ENCODE results near the gene LRRC58. TPM values are rescaled to one million over a fixed set of nuclear protein-coding genes. Genes with fewer than 3 reads are reported as not detected.
"Not testable (repeated sequence)": the region's sequence is repeated elsewhere in the genome, so short reads cannot be mapped to it uniquely, and the experiment has no call there.

Gene LRRC58
- 10 to 100 TPM; 29.1 to 55.1 TPM for total RNA-seq
- polyA plus RNA-seq (ENCODE audit: insufficient read length in 2 of 2) = 10 to 100 TPM; 16.6 to 25.1 TPM
- long read RNA-seq, donor 1, full-length matches to known transcripts = 8 of 8 reads
- long read RNA-seq, donor 1, partial matches to known transcripts = 0 of 8 reads
- long read RNA-seq, donor 1, other reads (novel, unspliced or antisense) = 0 of 8 reads
- long read RNA-seq, donor 2, full-length matches to known transcripts = 2 of 2 reads
- long read RNA-seq, donor 2, partial matches to known transcripts = 0 of 2 reads
- long read RNA-seq, donor 2, other reads (novel, unspliced or antisense) = 0 of 2 reads
- long read RNA-seq, donor 3, full-length matches to known transcripts = 5 of 5 reads
- long read RNA-seq, donor 3, partial matches to known transcripts = 0 of 5 reads
- long read RNA-seq, donor 3, other reads (novel, unspliced or antisense) = 0 of 5 reads
- long read RNA-seq, donor 4, full-length matches to known transcripts = 5 of 33 reads
- long read RNA-seq, donor 4, partial matches to known transcripts = 28 of 33 reads
- long read RNA-seq, donor 4, other reads (novel, unspliced or antisense) = 0 of 33 reads

DNA sequence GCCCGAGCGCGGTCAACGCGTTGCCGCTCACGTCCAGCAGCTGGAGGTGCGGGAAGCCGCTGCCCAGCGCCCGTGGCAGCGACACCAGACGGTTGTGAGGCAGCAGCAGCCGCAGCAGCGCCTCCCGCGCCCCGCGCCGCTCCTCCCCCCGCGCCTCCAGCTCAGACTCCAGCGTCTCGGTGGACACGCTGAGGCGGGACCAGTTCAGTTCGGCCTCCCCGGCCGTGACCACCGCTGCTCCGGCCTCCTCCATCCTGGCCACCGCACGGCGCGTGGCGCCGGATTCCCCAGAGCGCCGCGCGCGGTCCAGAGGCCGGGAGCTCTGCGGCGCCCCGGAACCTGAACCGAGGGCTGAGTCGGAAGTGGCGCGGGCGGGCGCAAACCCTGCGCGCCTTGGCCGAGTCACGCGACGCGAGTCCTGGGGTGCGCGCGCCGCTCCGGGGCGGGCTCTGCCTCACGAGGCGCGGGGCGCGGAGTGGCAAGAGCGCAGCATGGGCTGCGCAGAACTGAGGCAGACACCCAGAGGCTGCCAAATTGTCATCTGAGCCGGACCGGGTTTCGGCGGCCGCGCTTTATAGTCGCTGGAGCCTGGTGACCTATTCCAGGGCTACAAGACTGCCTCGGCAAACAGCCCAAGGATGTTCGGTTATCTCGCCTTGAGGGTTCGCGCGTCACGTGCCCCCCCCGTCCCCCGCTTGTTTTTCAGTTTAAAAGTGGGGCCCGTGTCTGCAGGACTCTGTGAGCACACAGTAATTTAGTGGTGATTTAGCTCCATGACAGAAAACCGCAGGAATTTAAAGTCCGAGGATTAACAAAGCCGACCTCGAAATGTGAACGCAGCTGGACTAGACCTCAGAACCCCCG lies at the start of gene LRRC58:
TSS of gene LRRC58 (minus strand) at position 364 of the 864 bp plus-strand sequence. CDS start at position 253, 111 bp downstream.
- H3K27me3 ChIP-seq (ENCODE audit: control insufficient read depth, insufficient read depth, low read length) = no peaks in the 10 kb centered on the region
- peak within 1 kb of the TSS; percentile 97 for H3K27ac ChIP-seq (ENCODE audit: low read depth, low read length)
- H3K4me3 ChIP-seq (ENCODE audit: low read depth, low read length) = peak within 1 kb of the TSS; percentile 88
- WGBS (ENCODE audit: insufficient coverage) = 0% methylated on average over 95 of the region's 95 CpGs
- H3K9me3 ChIP-seq (ENCODE audit: control insufficient read depth, insufficient read depth, low read length) = no peaks in the 10 kb centered on the region
- DNase-seq (ENCODE audit: low read depth in 4 of 6, low spot score in 6 of 6) = peak; percentile 86 to 98 (median 90)
- H3K36me3 ChIP-seq (ENCODE audit: control insufficient read depth, insufficient read depth, low read length) = no peaks in the 10 kb centered on the region
- peaks cover 7% of the 10 kb centered on the region for H3K4me1 ChIP-seq (ENCODE audit: control insufficient read depth, insufficient read depth, low read length)

DNA sequence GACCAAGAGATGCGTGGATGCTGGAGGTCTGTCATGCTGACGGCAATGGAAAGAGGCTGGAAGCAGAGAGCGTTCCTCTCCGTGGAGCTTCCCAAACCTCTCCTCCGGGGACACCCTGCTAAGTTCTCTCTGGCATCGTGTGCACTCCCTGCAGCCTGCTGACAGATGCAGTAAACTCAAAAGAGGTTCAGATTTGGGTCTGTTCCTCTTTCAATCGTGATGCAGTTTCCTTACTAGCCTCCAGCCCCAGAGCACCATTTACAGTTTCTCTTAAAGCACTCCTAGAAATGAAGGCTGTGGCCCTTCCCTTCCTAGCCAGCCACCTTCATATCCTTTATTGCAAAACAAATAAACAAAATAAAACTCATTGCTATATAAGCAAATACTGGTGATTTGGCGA lies 47.3 kb upstream of the LRRC58 start:
- DNase-seq (ENCODE audit: low read depth in 4 of 6, low spot score in 6 of 6) = no peak
- H3K4me1 ChIP-seq (ENCODE audit: control insufficient read depth, insufficient read depth, low read length) = no peaks in the 10 kb centered on the region
- no peaks in the 10 kb centered on the region for H3K9me3 ChIP-seq (ENCODE audit: control insufficient read depth, insufficient read depth, low read length)
- peaks cover 24% of the 10 kb centered on the region for H3K36me3 ChIP-seq (ENCODE audit: control insufficient read depth, insufficient read depth, low read length)
- no peak overlapping the region for H3K4me3 ChIP-seq (ENCODE audit: low read depth, low read length)
- peak overlapping the region; percentile 27 for H3K27ac ChIP-seq (ENCODE audit: low read depth, low read length)
- H3K27me3 ChIP-seq (ENCODE audit: control insufficient read depth, insufficient read depth, low read length) = no peaks in the 10 kb centered on the region
- 85% methylated on average over 8 of the region's 8 CpGs for WGBS (ENCODE audit: insufficient coverage)

GRCh38 chr3:120394347-120394746 lies 45.2 kb upstream of the LRRC58 start:
- WGBS (ENCODE audit: insufficient coverage) = no CpG with 5 or more reads among the region's 2 CpGs
- peaks cover 10% of the 10 kb centered on the region for H3K36me3 ChIP-seq (ENCODE audit: control insufficient read depth, insufficient read depth, low read length)
- no peak for DNase-seq (ENCODE audit: low read depth in 4 of 6, low spot score in 6 of 6)

DNA sequence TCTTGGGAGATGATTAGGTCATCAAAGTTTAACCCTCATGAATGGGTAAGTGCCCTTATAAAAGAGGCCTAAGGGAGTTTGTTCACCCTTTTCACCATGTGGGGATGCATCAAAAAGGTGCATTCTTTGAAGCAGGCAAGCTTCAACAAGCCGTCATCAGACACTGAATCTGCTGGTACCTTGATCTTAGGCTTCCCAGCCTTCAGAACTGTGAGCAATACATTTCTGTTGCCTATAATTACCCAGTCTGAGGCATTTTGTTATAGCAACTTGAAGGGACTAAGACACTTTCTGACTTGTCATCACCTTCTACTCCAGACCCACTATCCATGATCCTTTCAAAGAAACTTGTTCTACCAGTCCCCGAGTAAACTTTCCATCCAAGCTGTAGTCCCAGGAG lies 44.6 kb upstream of the LRRC58 start:
- H3K4me1 ChIP-seq (ENCODE audit: control insufficient read depth, insufficient read depth, low read length) = no peaks in the 10 kb centered on the region
- 100% methylated on average over 1 of the region's 2 CpGs for WGBS (ENCODE audit: insufficient coverage)
- no peak for DNase-seq (ENCODE audit: low read depth in 4 of 6, low spot score in 6 of 6)
- no peaks in the 10 kb centered on the region for H3K9me3 ChIP-seq (ENCODE audit: control insufficient read depth, insufficient read depth, low read length)
- H3K27me3 ChIP-seq (ENCODE audit: control insufficient read depth, insufficient read depth, low read length) = no peaks in the 10 kb centered on the region
- H3K27ac ChIP-seq (ENCODE audit: low read depth, low read length) = no peak overlapping the region
- peaks cover 10% of the 10 kb centered on the region for H3K36me3 ChIP-seq (ENCODE audit: control insufficient read depth, insufficient read depth, low read length)
- no peak overlapping the region for H3K4me3 ChIP-seq (ENCODE audit: low read depth, low read length)

More at GRCh38 chr3:120394347-120394746, 45.2 kb upstream of the LRRC58 start:
- no peaks in the 10 kb centered on the region for H3K4me1 ChIP-seq (ENCODE audit: control insufficient read depth, insufficient read depth, low read length)
- H3K27ac ChIP-seq (ENCODE audit: low read depth, low read length) = no peak overlapping the region
- H3K4me3 ChIP-seq (ENCODE audit: low read depth, low read length) = no peak overlapping the region
- no peaks in the 10 kb centered on the region for H3K9me3 ChIP-seq (ENCODE audit: control insufficient read depth, insufficient read depth, low read length)
- H3K27me3 ChIP-seq (ENCODE audit: control insufficient read depth, insufficient read depth, low read length) = no peaks in the 10 kb centered on the region

DNA sequence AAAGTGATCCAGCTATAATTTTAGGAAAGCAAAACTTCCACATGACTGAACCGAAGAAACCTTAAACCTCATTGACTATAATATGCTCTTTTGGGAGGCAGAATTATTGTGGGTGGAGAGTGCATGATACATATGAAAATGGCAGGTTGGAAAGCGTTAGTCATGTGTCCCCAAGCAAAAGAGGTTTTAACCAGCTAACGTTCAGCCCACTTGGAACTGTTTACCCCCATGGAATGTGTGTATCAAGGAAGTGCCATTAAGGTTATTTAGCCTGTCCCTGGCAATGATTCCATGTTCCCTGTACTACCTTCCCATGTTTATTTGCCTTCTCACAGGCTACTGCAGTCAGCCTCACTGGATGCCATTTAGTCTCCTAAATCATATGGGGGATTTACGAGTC lies 44.1 kb upstream of the LRRC58 start:
- Histone ChIP-seq H3K27me3 (ENCODE audit: control insufficient read depth, insufficient read depth, low read length) (no peaks in the 10 kb centered on the region), H3K36me3 (ENCODE audit: control insufficient read depth, insufficient read depth, low read length) (peaks cover 8% of the 10 kb centered on the region), H3K4me1 (ENCODE audit: control insufficient read depth, insufficient read depth, low read length) (no peaks in the 10 kb centered on the region), H3K27ac (ENCODE audit: low read depth, low read length) (no peak overlapping the region), H3K4me3 (ENCODE audit: low read depth, low read length) (no peak overlapping the region), H3K9me3 (ENCODE audit: control insufficient read depth, insufficient read depth, low read length) (no peaks in the 10 kb centered on the region)
- WGBS (ENCODE audit: insufficient coverage) = no CpG with 5 or more reads among the region's 4 CpGs
- DNase-seq (ENCODE audit: low read depth in 4 of 6, low spot score in 6 of 6) = no peak

GRCh38 chr3:120382941-120383447 lies 33.8 kb upstream of the LRRC58 start:
- no peak overlapping the region for H3K4me3 ChIP-seq (ENCODE audit: low read depth, low read length)
- no peak for DNase-seq (ENCODE audit: low read depth in 4 of 6, low spot score in 6 of 6)
- no peaks in the 10 kb centered on the region for H3K27me3 ChIP-seq (ENCODE audit: control insufficient read depth, insufficient read depth, low read length)
- H3K9me3 ChIP-seq (ENCODE audit: control insufficient read depth, insufficient read depth, low read length) = no peaks in the 10 kb centered on the region
- no peaks in the 10 kb centered on the region for H3K36me3 ChIP-seq (ENCODE audit: control insufficient read depth, insufficient read depth, low read length)
- H3K4me1 ChIP-seq (ENCODE audit: control insufficient read depth, insufficient read depth, low read length) = no peaks in the 10 kb centered on the region
- WGBS (ENCODE audit: insufficient coverage) = 93% methylated on average over 2 of the region's 2 CpGs
- H3K27ac ChIP-seq (ENCODE audit: low read depth, low read length) = no peak overlapping the region

DNA sequence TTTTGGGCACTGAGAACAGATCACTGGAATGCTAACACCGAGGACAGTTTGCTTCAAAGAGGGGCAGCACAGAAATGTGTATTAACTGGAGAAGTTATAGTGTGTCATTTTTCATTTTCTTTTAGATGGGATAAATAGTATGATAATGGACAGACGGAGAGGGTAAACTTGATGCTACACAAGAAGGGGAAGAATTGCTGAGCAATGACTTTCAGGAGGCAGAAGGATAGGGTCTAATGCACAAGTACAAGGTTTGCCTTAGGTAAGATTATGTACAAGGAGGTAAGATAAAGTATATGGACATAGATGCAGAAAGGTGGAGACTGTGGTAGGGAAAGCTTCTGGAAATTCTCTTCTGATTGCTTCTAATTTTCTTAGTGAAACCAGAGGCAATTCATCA lies 32.3 kb upstream of the LRRC58 start:
- no peaks in the 10 kb centered on the region for H3K27me3 ChIP-seq (ENCODE audit: control insufficient read depth, insufficient read depth, low read length)
- H3K27ac ChIP-seq (ENCODE audit: low read depth, low read length) = no peak overlapping the region
- H3K4me1 ChIP-seq (ENCODE audit: control insufficient read depth, insufficient read depth, low read length) = no peaks in the 10 kb centered on the region
- no peaks in the 10 kb centered on the region for H3K9me3 ChIP-seq (ENCODE audit: control insufficient read depth, insufficient read depth, low read length)
- H3K4me3 ChIP-seq (ENCODE audit: low read depth, low read length) = no peak overlapping the region
- H3K36me3 ChIP-seq (ENCODE audit: control insufficient read depth, insufficient read depth, low read length) = no peaks in the 10 kb centered on the region
- no peak for DNase-seq (ENCODE audit: low read depth in 4 of 6, low spot score in 6 of 6)
- 92% methylated on average over 2 of the region's 2 CpGs for WGBS (ENCODE audit: insufficient coverage)

DNA sequence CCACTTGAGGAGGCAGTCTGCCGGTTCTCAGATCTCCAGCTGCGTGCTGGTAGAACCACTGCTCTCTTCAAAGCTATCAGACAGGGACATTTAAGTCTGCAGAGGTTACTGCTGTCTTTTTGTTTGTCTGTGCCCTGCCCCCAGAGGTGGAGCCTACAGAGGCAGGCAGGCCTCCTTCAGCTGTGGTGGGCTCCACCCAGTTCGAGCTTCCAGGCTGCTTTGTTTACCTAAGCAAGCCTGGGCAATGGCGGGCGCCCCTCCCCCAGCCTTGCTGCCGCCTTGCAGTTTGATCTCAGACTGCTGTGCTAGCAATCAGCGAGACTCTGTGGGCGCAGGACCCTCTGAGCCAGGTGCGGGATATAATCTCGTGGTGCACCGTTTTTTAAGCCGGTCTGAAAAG lies 28.8 kb upstream of the LRRC58 start:
- H3K27ac ChIP-seq (ENCODE audit: low read depth, low read length); H3K4me1 ChIP-seq (ENCODE audit: control insufficient read depth, insufficient read depth, low read length); H3K4me3 ChIP-seq (ENCODE audit: low read depth, low read length); DNase-seq (ENCODE audit: low read depth in 4 of 6, low spot score in 6 of 6); H3K36me3 ChIP-seq (ENCODE audit: control insufficient read depth, insufficient read depth, low read length); H3K27me3 ChIP-seq (ENCODE audit: control insufficient read depth, insufficient read depth, low read length); H3K9me3 ChIP-seq (ENCODE audit: control insufficient read depth, insufficient read depth, low read length): not testable (repeated sequence)
- 79% methylated on average over 2 of the region's 12 CpGs for WGBS (ENCODE audit: insufficient coverage)

GRCh38 chr3:120370463-120370862 lies 21.3 kb upstream of the LRRC58 start:
- no peak for DNase-seq (ENCODE audit: low read depth in 4 of 6, low spot score in 6 of 6)
- no peak overlapping the region for H3K27ac ChIP-seq (ENCODE audit: low read depth, low read length)
- H3K4me3 ChIP-seq (ENCODE audit: low read depth, low read length) = no peak overlapping the region
- H3K27me3 ChIP-seq (ENCODE audit: control insufficient read depth, insufficient read depth, low read length) = no peaks in the 10 kb centered on the region
- H3K4me1 ChIP-seq (ENCODE audit: control insufficient read depth, insufficient read depth, low read length) = no peaks in the 10 kb centered on the region
- H3K9me3 ChIP-seq (ENCODE audit: control insufficient read depth, insufficient read depth, low read length) = no peaks in the 10 kb centered on the region
- H3K36me3 ChIP-seq (ENCODE audit: control insufficient read depth, insufficient read depth, low read length) = no peaks in the 10 kb centered on the region

All from spinal cord (tissue), 10 donors.